Endodermal cell (in vitro differentiated cells): ENCODE measurements around the gene ARFRP1. TPM values are rescaled to one million over a fixed set of nuclear protein-coding genes. Genes with fewer than 3 reads are reported as not detected.
"Not testable (repeated sequence)": the region's sequence is repeated elsewhere in the genome, so short reads cannot be mapped to it uniquely, and the experiment has no call there.

ENCODE experiments used
- DNase-seq: peaks from one replicate; pipeline ENCODE4 v3.0.0-alpha.2; 2017
- H3K27ac ChIP-seq: 2 replicates; pipeline ENCODE4 v1.5.1; 2013; ENCODE audit warnings: mild to moderate bottlenecking, low read depth, low read length, moderate library complexity
- H3K27me3 ChIP-seq: 2 replicates; pipeline ENCODE4 v1.6.1; 2013; ENCODE audit warnings: mild to moderate bottlenecking, low read length, moderate library complexity; ENCODE audit not compliant: insufficient read depth, control insufficient read depth, poor library complexity, severe bottlenecking
- H3K36me3 ChIP-seq: 2 replicates; pipeline ENCODE4 v1.7.0; 2013; ENCODE audit warnings: mild to moderate bottlenecking, low read length, moderate library complexity; ENCODE audit not compliant: control insufficient read depth, insufficient read depth
- H3K4me1 ChIP-seq: one replicate; pipeline ENCODE4 v1.7.0; 2013; ENCODE audit warnings: low read length; ENCODE audit not compliant: control insufficient read depth, insufficient read depth
- H3K4me3 ChIP-seq: 2 replicates; pipeline ENCODE4 v1.5.1; 2013; ENCODE audit warnings: mild to moderate bottlenecking, low read length, moderate library complexity
- H3K9ac ChIP-seq: 2 replicates; pipeline ENCODE4 v1.6.1; 2013; ENCODE audit warnings: mild to moderate bottlenecking, low read length, moderate library complexity; ENCODE audit not compliant: poor library complexity, severe bottlenecking; ENCODE audit errors: extremely low read depth
- H3K9me3 ChIP-seq: 2 replicates; pipeline ENCODE4 v1.6.1; 2013; ENCODE audit warnings: mild to moderate bottlenecking, low read length, moderate library complexity; ENCODE audit not compliant: control insufficient read depth
- H3K27ac Mint-ChIP-seq: 2 replicates; pipeline ENCODE4 v1.8.0; 2020; ENCODE audit warnings: mixed read lengths
- H3K27me3 Mint-ChIP-seq: 2 replicates; pipeline ENCODE4 v1.8.0; 2021; ENCODE audit warnings: mild to moderate bottlenecking, mixed read lengths; ENCODE audit not compliant: insufficient read depth
- H3K36me3 Mint-ChIP-seq: 2 replicates; pipeline ENCODE4 v1.8.0; 2020; ENCODE audit warnings: low read depth, mixed read lengths
- H3K4me1 Mint-ChIP-seq: 2 replicates; pipeline ENCODE4 v1.8.0; 2020; ENCODE audit warnings: mixed read lengths
- H3K4me3 Mint-ChIP-seq: 2 replicates; pipeline ENCODE4 v1.8.0; 2020; ENCODE audit warnings: mild to moderate bottlenecking, moderate library complexity, mixed read lengths
- H3K9me3 Mint-ChIP-seq: 2 replicates; pipeline ENCODE4 v1.8.0; 2020; ENCODE audit warnings: mild to moderate bottlenecking, mixed read lengths
- CTCF ChIP-seq: fragments of 200-600 bp; sonication (generic); conservative IDR thresholded peaks from 2 replicates; pipeline ENCODE4 v1.5.0; 2021; ENCODE audit warnings: antibody characterized with exemption, mild to moderate bottlenecking
- WGBS, 2 experiments: methylation state at CpG; one replicate each; pipeline versions ENCODE4 v1.1.5 to v1.1.7; 2013; ENCODE audit warnings: missing lambda C conversion rate in 2 of 2, mixed read lengths in 1 of 2; ENCODE audit not compliant: insufficient coverage in 1 of 2, insufficient read length in 1 of 2; 5-methylcytosine and 5-hydroxymethylcytosine counted together
- total RNA-seq, 2 donors: library from RNA; stranded (reverse); fragmentation: NEBNext Ultra II Directional in 1 of 2; extraction: Animal tissue kit (Norgen Biotek cat#: 25700) in 1 of 2; gene quantifications; 2 replicates in 1 of 2; 3 replicates in 1 of 2; pipeline ENCODE4 v1.2.1, GENCODE V29; 2021

The ARFRP1 gene
- total RNA-seq, 2 donors from 2014 or later: 41.6 to 46.2 TPM

- Histone ChIP-seq H3K4me1 (peaks cover 4% of the 10 kb centered on the region), H3K36me3 (peaks cover 21% of the 10 kb centered on the region), H3K4me3 (no peak overlapping the region), H3K27ac (no peak overlapping the region), H3K27me3 (no peaks in the 10 kb centered on the region), H3K9me3 (no peaks in the 10 kb centered on the region), H3K9ac (no peak overlapping the region)
- H3K27me3 Mint-ChIP-seq: no peaks in the 10 kb centered on the region
- no peak for DNase-seq
- H3K4me3 Mint-ChIP-seq: no peak overlapping the region
- 93 to 98% methylated on average over 28 to 33 of the region's 33 CpGs for WGBS, 2 experiments
- H3K36me3 Mint-ChIP-seq: peaks cover 21% of the 10 kb centered on the region
- H3K27ac Mint-ChIP-seq: no peak overlapping the region
- H3K9me3 Mint-ChIP-seq: no peaks in the 10 kb centered on the region
- no peak for TF ChIP-seq CTCF
- peaks cover 4% of the 10 kb centered on the region for H3K4me1 Mint-ChIP-seq
Measured at GRCh38 chr20:63661959-63662812, 45.6 kb downstream of the ARFRP1 start.

GRCh38 chr20:63661108-63661507, 46.7 kb downstream of the ARFRP1 start:
- Histone ChIP-seq H3K4me3 (no peak overlapping the region), H3K4me1 (peaks cover 4% of the 10 kb centered on the region), H3K9me3 (no peaks in the 10 kb centered on the region), H3K27me3 (no peaks in the 10 kb centered on the region), H3K36me3 (peaks cover 19% of the 10 kb centered on the region), H3K9ac (no peak overlapping the region), H3K27ac (no peak overlapping the region)
- no peak overlapping the region for H3K27ac Mint-ChIP-seq
- DNase-seq: no peak
- no peak overlapping the region for H3K4me3 Mint-ChIP-seq
- peaks cover 15% of the 10 kb centered on the region for H3K36me3 Mint-ChIP-seq
- TF ChIP-seq CTCF: no peak
- H3K9me3 Mint-ChIP-seq: no peaks in the 10 kb centered on the region
- peaks cover 4% of the 10 kb centered on the region for H3K4me1 Mint-ChIP-seq
- WGBS, 2 experiments: 94 to 100% methylated on average over 13 to 22 of the region's 22 CpGs
- H3K27me3 Mint-ChIP-seq: no peaks in the 10 kb centered on the region

- H3K4me3 Mint-ChIP-seq: no peak overlapping the region
Measured at GRCh38 chr20:63660622-63661021, 47.2 kb downstream of the ARFRP1 start.

GRCh38 chr20:63660174-63660573, 47.6 kb downstream of the ARFRP1 start:
- H3K27me3 ChIP-seq, H3K4me3 ChIP-seq, H3K27ac Mint-ChIP-seq, H3K27me3 Mint-ChIP-seq, H3K27ac ChIP-seq, H3K9me3 ChIP-seq, H3K4me1 ChIP-seq, H3K4me1 Mint-ChIP-seq, DNase-seq, H3K9me3 Mint-ChIP-seq, H3K9ac ChIP-seq: not testable (repeated sequence)
- H3K36me3 ChIP-seq: peaks cover 19% of the 10 kb centered on the region
- H3K4me3 Mint-ChIP-seq: peak overlapping the region; percentile 90
- 90 to 93% methylated on average over 9 to 10 of the region's 10 CpGs for WGBS, 2 experiments
- peaks cover 11% of the 10 kb centered on the region for H3K36me3 Mint-ChIP-seq

More at GRCh38 chr20:63660622-63661021, 47.2 kb downstream of the ARFRP1 start:
- H3K9ac ChIP-seq: no peak overlapping the region
- H3K4me3 ChIP-seq: no peak overlapping the region
- no peak overlapping the region for H3K27ac ChIP-seq
- WGBS, 2 experiments: 88 to 93% methylated on average over 6 to 8 of the region's 8 CpGs
- H3K9me3 ChIP-seq: no peaks in the 10 kb centered on the region
- H3K27ac Mint-ChIP-seq: no peak overlapping the region
- H3K27me3 Mint-ChIP-seq: no peaks in the 10 kb centered on the region
- TF ChIP-seq CTCF: no peak
- no peak for DNase-seq
- H3K9me3 Mint-ChIP-seq: no peaks in the 10 kb centered on the region
- peaks cover 4% of the 10 kb centered on the region for H3K4me1 Mint-ChIP-seq
- peaks cover 19% of the 10 kb centered on the region for H3K36me3 ChIP-seq
- peaks cover 11% of the 10 kb centered on the region for H3K36me3 Mint-ChIP-seq
- peaks cover 4% of the 10 kb centered on the region for H3K4me1 ChIP-seq
- H3K27me3 ChIP-seq: no peaks in the 10 kb centered on the region
